ENCODE results near the gene FRY.
A peak's percentile ranks its signal among the peaks of the same experiment; 100 is the strongest.
"Not testable (repeated sequence)": the region's sequence is repeated elsewhere in the genome, so short reads cannot be mapped to it uniquely, and the experiment has no call there.

FRY gene

GRCh38 chr13:32031025-32031814 is at the start of gene FRY:
TSS of gene FRY (plus strand) at chr13:32031774. CDS start at chr13:32031796, 22 bp downstream.
- ChIA-PET CTCF (interaction anchor here (0.6 kb wide), 1 partner anchor 907 kb away, joined by 4 read pairs; no protein-coding TSS in a partner anchor), POLR2A (ENCODE audit: low non-redundant PET) (no interaction called here)
- DNase-seq (ENCODE audit: low spot score) = peak; percentile 38
- H3K27ac ChIP-seq = no peak within 1 kb of the TSS
- no peak for TF ChIP-seq CTCF (conservative IDR thresholded peaks at IDR 0.05; ENCODE audit: low read depth)

GRCh38 chr13:31982124-31982523 is 49.5 kb upstream of the FRY start:
- no peak overlapping the region for H3K27ac ChIP-seq
- TF ChIP-seq CTCF (conservative IDR thresholded peaks at IDR 0.05; ENCODE audit: low read depth) = no peak
- POLR2A ChIA-PET (ENCODE audit: low non-redundant PET) = no interaction called here
- CTCF ChIA-PET = no interaction called here
- DNase-seq (ENCODE audit: low spot score) = no peak

GRCh38 chr13:31982540-31982939 is 49.0 kb upstream of the FRY start:
- H3K27ac ChIP-seq = no peak overlapping the region
- peak; percentile 64 for DNase-seq (ENCODE audit: low spot score)
- ChIA-PET POLR2A (ENCODE audit: low non-redundant PET) (no interaction called here), CTCF (no interaction called here)
- no peak for TF ChIP-seq CTCF (conservative IDR thresholded peaks at IDR 0.05; ENCODE audit: low read depth)

- POLR2A ChIA-PET (ENCODE audit: low non-redundant PET); DNase-seq (ENCODE audit: low spot score); H3K27ac ChIP-seq; CTCF ChIA-PET: not testable (repeated sequence)
These were observed 47.9 kb upstream of the FRY start for GRCh38 chr13:31983696-31984095.

GRCh38 chr13:31984388-31984787 is 47.2 kb upstream of the FRY start:
- POLR2A ChIA-PET (ENCODE audit: low non-redundant PET); CTCF ChIA-PET: not testable (repeated sequence)

GRCh38 chr13:31986676-31987470 is 44.7 kb upstream of the FRY start:
- ChIA-PET CTCF (no interaction called here), POLR2A (ENCODE audit: low non-redundant PET) (no interaction called here)
- H3K27ac ChIP-seq = no peak overlapping the region
- no peak for DNase-seq (ENCODE audit: low spot score)
- TF ChIP-seq CTCF (conservative IDR thresholded peaks at IDR 0.05; ENCODE audit: low read depth) = no peak

More at GRCh38 chr13:31984388-31984787, 47.2 kb upstream of the FRY start:
- H3K27ac ChIP-seq; DNase-seq (ENCODE audit: low spot score): not testable (repeated sequence)

- TF ChIP-seq CTCF (conservative IDR thresholded peaks at IDR 0.05; ENCODE audit: low read depth) = no peak
- no peak overlapping the region for H3K27ac ChIP-seq
- DNase-seq (ENCODE audit: low spot score) = no peak
- POLR2A ChIA-PET (ENCODE audit: low non-redundant PET) = no interaction called here
- CTCF ChIA-PET = no interaction called here
These were observed 43.9 kb upstream of the FRY start for GRCh38 chr13:31987535-31988170.

GRCh38 chr13:31994367-31994766 is 37.2 kb upstream of the FRY start:
- POLR2A ChIA-PET (ENCODE audit: low non-redundant PET) = not testable (repeated sequence)

More at GRCh38 chr13:31994367-31994766, 37.2 kb upstream of the FRY start:
- CTCF ChIA-PET = interaction anchor here (0.6 kb wide), 1 partner anchor 85 kb away, joined by 3 read pairs; no protein-coding TSS in a partner anchor
- DNase-seq (ENCODE audit: low spot score); H3K27ac ChIP-seq: not testable (repeated sequence)

Data from RWPE1 (cell line).